Mononuclear cell (primary cell): Measurements from ENCODE around the gene HOTAIR. TPM values are rescaled to one million over a fixed set of nuclear protein-coding genes. Genes with fewer than 3 reads are reported as not detected.

Source experiments
- total RNA-seq: library from RNA; depleted of rRNA; stranded (reverse); fragments of >200 nt; gene quantifications from one replicate; pipeline ENCODE4 v1.2.3, GENCODE V29; 2012

HOTAIR gene
- total RNA-seq, 1 donor: not detected

Other genes with a start within 250 kb of the HOTAIR start
- 69.4 TPM for gene CALCOCO1, start 247.5 kb downstream of the HOTAIR start, total RNA-seq
- gene CISTR, start 223.0 kb downstream of the HOTAIR start, total RNA-seq: not detected
- not detected for gene HOXC13, start 36.1 kb downstream of the HOTAIR start, total RNA-seq
- not detected for gene HOXC12, start 20.1 kb downstream of the HOTAIR start, total RNA-seq
- gene HOXC11, start 1.8 kb downstream of the HOTAIR start, total RNA-seq: not detected
- gene HOXC10, start 10.2 kb upstream of the HOTAIR start, total RNA-seq: not detected
- gene HOXC9, start 25.2 kb upstream of the HOTAIR start, total RNA-seq: not detected
- not detected for gene HOXC8, start 34.0 kb upstream of the HOTAIR start, total RNA-seq
- gene HOXC6, start 53.5 kb upstream of the HOTAIR start, total RNA-seq: not detected
- not detected for gene HOXC5, start 58.1 kb upstream of the HOTAIR start, total RNA-seq
- 0.42 TPM for gene HOXC4, start 78.9 kb upstream of the HOTAIR start, total RNA-seq
- 3.3 TPM for gene SMUG1, start 214.0 kb upstream of the HOTAIR start, total RNA-seq